ENCODE measurements around the gene STAC3. TPM values are rescaled to one million over a fixed set of nuclear protein-coding genes. Genes with fewer than 3 reads are reported as not detected.
A peak's percentile ranks its signal among the peaks of the same experiment; 100 is the strongest.

Gene STAC3
- total and polyA plus RNA-seq, 9 of the 15 experiments (the other 6 are each of a cell fraction or from before 2014, with no cell fraction given) = 0.45 to 6.4 (median 3.3) TPM

DNA sequence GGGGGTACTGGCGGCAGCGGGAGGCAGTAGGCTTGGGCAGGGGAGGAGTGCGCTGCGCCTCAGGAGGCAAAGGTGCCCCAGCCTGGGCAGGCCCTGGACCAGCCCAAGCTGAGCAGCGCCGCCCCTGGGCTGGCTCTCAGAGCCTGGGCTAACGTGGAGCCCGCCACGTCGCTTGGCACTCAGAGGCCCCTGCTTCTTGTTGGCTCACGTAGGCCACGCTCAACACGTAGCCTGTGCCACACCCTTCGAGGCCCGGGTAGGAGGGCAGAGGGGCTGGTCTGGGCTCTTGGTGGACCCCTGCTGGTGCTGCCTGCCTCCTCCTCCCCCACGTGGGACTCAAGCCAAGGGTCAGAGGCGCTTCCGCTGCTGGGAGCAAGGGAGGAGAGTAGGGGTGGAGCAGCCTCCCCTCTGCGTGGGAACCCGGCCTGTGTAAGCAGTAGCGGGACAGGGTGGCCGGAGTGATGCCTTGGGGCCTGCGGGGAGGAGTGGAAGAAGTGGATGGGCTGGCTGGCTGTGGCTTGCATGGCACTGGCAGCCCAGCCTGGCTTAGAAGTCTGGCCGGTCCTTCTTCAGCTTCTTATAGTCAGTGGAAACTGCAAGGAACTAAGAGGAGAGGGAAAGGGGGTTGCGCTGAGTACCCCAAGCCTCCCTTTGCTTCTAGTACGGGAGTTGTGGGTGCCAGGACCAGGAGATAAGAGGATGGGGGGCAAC lies 15.8 kb downstream of the STAC3 start (continued):
- TF ChIP-seq, protein P1, sequence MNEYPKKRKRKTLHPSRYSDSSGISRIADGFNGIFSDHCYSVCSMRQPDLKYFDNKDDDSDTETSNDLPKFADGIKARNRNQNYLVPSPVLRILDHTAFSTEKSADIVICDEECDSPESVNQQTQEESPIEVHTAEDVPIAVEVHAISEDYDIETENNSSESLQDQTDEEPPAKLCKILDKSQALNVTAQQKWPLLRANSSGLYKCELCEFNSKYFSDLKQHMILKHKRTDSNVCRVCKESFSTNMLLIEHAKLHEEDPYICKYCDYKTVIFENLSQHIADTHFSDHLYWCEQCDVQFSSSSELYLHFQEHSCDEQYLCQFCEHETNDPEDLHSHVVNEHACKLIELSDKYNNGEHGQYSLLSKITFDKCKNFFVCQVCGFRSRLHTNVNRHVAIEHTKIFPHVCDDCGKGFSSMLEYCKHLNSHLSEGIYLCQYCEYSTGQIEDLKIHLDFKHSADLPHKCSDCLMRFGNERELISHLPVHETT (CRISPR knock-in tag; conservative IDR thresholded peaks at IDR 0.05 in 1 of 2, IDR thresholded peaks at IDR 0.05 in 1 of 2) = no peak
- TF ChIP-seq ZC3H11A (IDR thresholded peaks at IDR 0.05; ENCODE audit: low read depth, low read length) = no peak
- 0 out of 2 replicates have a peak, but pooled peaks have one; percentile 14 for TF ChIP-seq NR2C1 (IDR thresholded peaks at IDR 0.05)
- TF ChIP-seq NR2C1 (tag; IDR thresholded peaks at IDR 0.05) = no peak
- no peak for TF ChIP-seq BACH1 (tag; IDR thresholded peaks at IDR 0.05)
- TF ChIP-seq CREBBP (IDR thresholded peaks at IDR 0.05; ENCODE audit: low read depth, low read length) = no peak
- TF ChIP-seq ARID2 (IDR thresholded peaks at IDR 0.05) = no peak
- 0 out of 2 replicates have a peak, but pooled peaks have one; percentile 21 for TF ChIP-seq SMAD4 (CRISPR knock-in tag; conservative IDR thresholded peaks at IDR 0.05)
- no peak for TF ChIP-seq PHTF2 (CRISPR knock-in tag; IDR thresholded peaks at IDR 0.05)
- TF ChIP-seq HNRNPLL (IDR thresholded peaks at IDR 0.05; ENCODE audit: low read depth, low read length, poor library complexity, severe bottlenecking) = peak; percentile 30
- TF ChIP-seq, protein P2, sequence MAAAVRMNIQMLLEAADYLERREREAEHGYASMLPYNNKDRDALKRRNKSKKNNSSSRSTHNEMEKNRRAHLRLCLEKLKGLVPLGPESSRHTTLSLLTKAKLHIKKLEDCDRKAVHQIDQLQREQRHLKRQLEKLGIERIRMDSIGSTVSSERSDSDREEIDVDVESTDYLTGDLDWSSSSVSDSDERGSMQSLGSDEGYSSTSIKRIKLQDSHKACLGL (CRISPR knock-in tag; IDR thresholded peaks at IDR 0.05; ENCODE audit: borderline replicate concordance, poor library complexity, severe bottlenecking) = no peak
- TF ChIP-seq SIN3A (IDR thresholded peaks at IDR 0.05; ENCODE audit: borderline replicate concordance in 2 of 2, control insufficient read depth in 1 of 2, low read depth in 2 of 2, low read length in 2 of 2) = 0 out of 4 replicates have a peak, but pooled peaks of 1 of the 2 experiments have one; percentile 4
- TF ChIP-seq FOXJ2 (tag; IDR thresholded peaks at IDR 0.05) = no peak
- TF ChIP-seq NRF1 (conservative IDR thresholded peaks at IDR 0.05 in 1 of 2, IDR thresholded peaks at IDR 0.05 in 1 of 2) = peak in 1 of 2 experiments; percentile 9; a peak in 1 of 4 replicates
- TF ChIP-seq ZKSCAN3 (CRISPR knock-in tag; IDR thresholded peaks at IDR 0.05) = no peak
- TF ChIP-seq DNMT1 (IDR thresholded peaks at IDR 0.05) = no peak
- no peak for TF ChIP-seq HOXB6 (CRISPR knock-in tag; IDR thresholded peaks at IDR 0.05; ENCODE audit: borderline replicate concordance)
- TF ChIP-seq, protein P3, sequence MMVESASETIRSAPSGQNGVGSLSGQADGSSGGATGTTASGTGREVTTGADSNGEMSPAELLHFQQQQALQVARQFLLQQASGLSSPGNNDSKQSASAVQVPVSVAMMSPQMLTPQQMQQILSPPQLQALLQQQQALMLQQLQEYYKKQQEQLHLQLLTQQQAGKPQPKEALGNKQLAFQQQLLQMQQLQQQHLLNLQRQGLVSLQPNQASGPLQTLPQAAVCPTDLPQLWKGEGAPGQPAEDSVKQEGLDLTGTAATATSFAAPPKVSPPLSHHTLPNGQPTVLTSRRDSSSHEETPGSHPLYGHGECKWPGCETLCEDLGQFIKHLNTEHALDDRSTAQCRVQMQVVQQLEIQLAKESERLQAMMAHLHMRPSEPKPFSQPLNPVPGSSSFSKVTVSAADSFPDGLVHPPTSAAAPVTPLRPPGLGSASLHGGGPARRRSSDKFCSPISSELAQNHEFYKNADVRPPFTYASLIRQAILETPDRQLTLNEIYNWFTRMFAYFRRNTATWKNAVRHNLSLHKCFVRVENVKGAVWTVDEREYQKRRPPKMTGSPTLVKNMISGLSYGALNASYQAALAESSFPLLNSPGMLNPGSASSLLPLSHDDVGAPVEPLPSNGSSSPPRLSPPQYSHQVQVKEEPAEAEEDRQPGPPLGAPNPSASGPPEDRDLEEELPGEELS (CRISPR knock-in tag; IDR thresholded peaks at IDR 0.05; ENCODE audit: borderline replicate concordance) = no peak
- no peak; a peak in 1 of 4 replicates for TF ChIP-seq ETV6 (IDR thresholded peaks at IDR 0.05; ENCODE audit: borderline replicate concordance in 1 of 2, low read depth in 2 of 2, low read length in 1 of 2)
- TF ChIP-seq ETV6 (CRISPR knock-in tag; IDR thresholded peaks at IDR 0.05; ENCODE audit: borderline replicate concordance) = no peak
- TF ChIP-seq RBM17 (IDR thresholded peaks at IDR 0.05; ENCODE audit: borderline replicate concordance, low read depth, low read length) = no peak
- TF ChIP-seq, protein P4, sequence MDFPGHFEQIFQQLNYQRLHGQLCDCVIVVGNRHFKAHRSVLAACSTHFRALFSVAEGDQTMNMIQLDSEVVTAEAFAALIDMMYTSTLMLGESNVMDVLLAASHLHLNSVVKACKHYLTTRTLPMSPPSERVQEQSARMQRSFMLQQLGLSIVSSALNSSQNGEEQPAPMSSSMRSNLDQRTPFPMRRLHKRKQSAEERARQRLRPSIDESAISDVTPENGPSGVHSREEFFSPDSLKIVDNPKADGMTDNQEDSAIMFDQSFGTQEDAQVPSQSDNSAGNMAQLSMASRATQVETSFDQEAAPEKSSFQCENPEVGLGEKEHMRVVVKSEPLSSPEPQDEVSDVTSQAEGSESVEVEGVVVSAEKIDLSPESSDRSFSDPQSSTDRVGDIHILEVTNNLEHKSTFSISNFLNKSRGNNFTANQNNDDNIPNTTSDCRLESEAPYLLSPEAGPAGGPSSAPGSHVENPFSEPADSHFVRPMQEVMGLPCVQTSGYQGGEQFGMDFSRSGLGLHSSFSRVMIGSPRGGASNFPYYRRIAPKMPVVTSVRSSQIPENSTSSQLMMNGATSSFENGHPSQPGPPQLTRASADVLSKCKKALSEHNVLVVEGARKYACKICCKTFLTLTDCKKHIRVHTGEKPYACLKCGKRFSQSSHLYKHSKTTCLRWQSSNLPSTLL (IDR thresholded peaks at IDR 0.05) = no peak
